UCSD-AML1 (cell line): Measurements from ENCODE around the gene ZNF281.
A peak's percentile ranks its signal among the peaks of the same experiment; 100 is the strongest.
"Not testable (repeated sequence)": the region's sequence is repeated elsewhere in the genome, so short reads cannot be mapped to it uniquely, and the experiment has no call there.

Experiments used
- DNase-seq: peaks from one replicate; lab custom pipeline; 2025; ENCODE audit not compliant: unreplicated experiment; lab: John Stamatoyannopoulos, UW

The ZNF281 gene

GRCh38 chr1:200409761-200410565, at the start of gene ZNF281:
ZNF281 (minus strand) TSS chr1:200410036; CDS start chr1:200409705, 331 bp downstream.
- peak; percentile 94 for DNase-seq

- DNase-seq = no peak
These were observed 48.9 kb upstream of the ZNF281 start for GRCh38 chr1:200458780-200459179.

GRCh38 chr1:200457810-200458209, 48.0 kb upstream of the ZNF281 start:
- DNase-seq = no peak

GRCh38 chr1:200454425-200454824, 44.6 kb upstream of the ZNF281 start:
- DNase-seq = no peak

GRCh38 chr1:200453553-200453905, 43.7 kb upstream of the ZNF281 start:
- DNase-seq = no peak

GRCh38 chr1:200452850-200453552, 43.2 kb upstream of the ZNF281 start:
- no peak for DNase-seq

- DNase-seq = no peak
These were observed 38.4 kb upstream of the ZNF281 start for GRCh38 chr1:200448034-200448762.

GRCh38 chr1:200445213-200445612, 35.4 kb upstream of the ZNF281 start:
- DNase-seq = no peak

- no peak for DNase-seq
These were observed 34.6 kb upstream of the ZNF281 start for GRCh38 chr1:200444478-200444877.

GRCh38 chr1:200443860-200444259, 34.0 kb upstream of the ZNF281 start:
- no peak for DNase-seq

GRCh38 chr1:200442537-200443156, 32.8 kb upstream of the ZNF281 start:
- DNase-seq = no peak

- DNase-seq = no peak
These were observed 32.2 kb upstream of the ZNF281 start for GRCh38 chr1:200442023-200442422.

- no peak for DNase-seq
These were observed 29.1 kb upstream of the ZNF281 start for GRCh38 chr1:200438911-200439310.

- DNase-seq = not testable (repeated sequence)
These were observed 28.6 kb upstream of the ZNF281 start for GRCh38 chr1:200438413-200438812.

- DNase-seq = no peak
These were observed 27.8 kb upstream of the ZNF281 start for GRCh38 chr1:200437556-200438203.

- DNase-seq = no peak
These were observed 27.3 kb upstream of the ZNF281 start for GRCh38 chr1:200437088-200437487.

- DNase-seq = no peak
These were observed 26.6 kb upstream of the ZNF281 start for GRCh38 chr1:200436436-200436835.

- no peak for DNase-seq
These were observed 25.5 kb upstream of the ZNF281 start for GRCh38 chr1:200435200-200435780.

GRCh38 chr1:200433586-200433985, 23.8 kb upstream of the ZNF281 start:
- no peak for DNase-seq

GRCh38 chr1:200432586-200432985, 22.8 kb upstream of the ZNF281 start:
- DNase-seq = no peak
